ENCODE data around the gene NRAP. TPM values are rescaled to one million over a fixed set of nuclear protein-coding genes. Genes with fewer than 3 reads are reported as not detected.

NRAP gene
- total and polyA plus RNA-seq, 10 of the 15 experiments (the other 5 are each of a cell fraction or from before 2014, with no cell fraction given), result not detected

DNA sequence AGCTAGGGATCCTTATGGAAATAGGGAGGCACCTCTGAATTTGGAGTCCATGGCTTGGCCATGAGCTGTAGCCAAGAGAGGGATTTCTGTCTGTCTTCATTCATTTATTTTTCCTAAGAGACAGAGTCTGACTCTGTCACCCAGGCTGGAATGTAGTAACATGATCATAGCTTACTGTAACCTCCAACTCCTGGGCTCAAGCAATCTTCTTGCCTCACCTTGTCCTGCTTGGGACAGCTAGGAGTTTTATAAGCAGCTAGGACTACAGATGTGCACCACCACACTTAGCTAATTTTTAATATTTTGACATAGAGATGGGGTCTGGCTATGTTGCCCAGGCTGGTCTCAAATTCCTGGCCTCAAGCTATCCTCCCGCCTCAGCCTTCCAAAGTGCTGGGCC, 119.4 kb downstream of the NRAP start:
- FAIRE-seq (no peak), ATAC-seq (no peak)
- 87% methylated on average over 1 of the region's 1 CpG for WGBS (ENCODE audit: insufficient coverage, insufficient replicate concordance, low lambda C conversion rate, missing lambda C conversion rate)

GRCh38 chr10:113543107-113543955, 120.5 kb downstream of the NRAP start:
- 33% methylated on average over 5 of the region's 5 CpGs for WGBS (ENCODE audit: insufficient coverage, insufficient replicate concordance, low lambda C conversion rate, missing lambda C conversion rate)
- Histone ChIP-seq H2AFZ (ENCODE audit: control insufficient read depth, low read depth, low read length) (no peak overlapping the region), H3K9me3 (replicated peaks; ENCODE audit: control insufficient read depth, insufficient read depth, low read length) (no peaks in the 10 kb centered on the region), H3K27me3 (replicated peaks in 1 of 2; ENCODE audit: control insufficient read depth in 2 of 2, insufficient read depth in 2 of 2, low read length in 1 of 2) (no peaks in the 10 kb centered on the region; a peak in 2 of 4 replicates), H3K9ac (ENCODE audit: control insufficient read depth, insufficient read depth, low read length) (no peak overlapping the region), H4K20me1 (ENCODE audit: control insufficient read depth, insufficient read depth) (no peaks in the 10 kb centered on the region), H3K27ac (ENCODE audit: control insufficient read depth, insufficient read depth) (no peak overlapping the region), H3K4me2 (ENCODE audit: control insufficient read depth, insufficient read depth) (no peak overlapping the region), H3K36me3 (ENCODE audit: control insufficient read depth in 2 of 2, insufficient read depth in 2 of 2, low read length in 1 of 2) (no peaks in the 10 kb centered on the region), H3K4me3 (no peak overlapping the region), H3K4me1 (ENCODE audit: control insufficient read depth, insufficient read depth, low read length) (no peaks in the 10 kb centered on the region), H3K79me2 (ENCODE audit: control insufficient read depth, insufficient read depth, low read length) (no peaks in the 10 kb centered on the region)
- in situ Hi-C loops (cut with MboI), result no loop called here
- no peak for TF ChIP-seq ZNF622 (IDR thresholded peaks at IDR 0.05)
- ChIA-PET RAD21 (ENCODE audit: unreplicated experiment) (no interaction called here), POLR2A (no interaction called here), CTCF (interaction anchor here (1.4 kb wide), 1 partner anchor 19 kb away, joined by 6 read pairs; no protein-coding TSS in a partner anchor), SMC1A (ENCODE audit: uncharacterized antibody, unreplicated experiment) (no interaction called here)
- ATAC-seq (no peak), DNase-seq (ENCODE audit: low read depth, low spot score) (no peak), FAIRE-seq (no peak)
- BruUV-seq (replicated peaks), result no TSS peak
- intact Hi-C loops (cut with micrococcal nuclease; ENCODE audit: unreplicated experiment), result no loop called here

More for the DNA sequence above, 119.4 kb downstream of the NRAP start:
- Histone ChIP-seq H3K27ac (ENCODE audit: control insufficient read depth, insufficient read depth) (no peak overlapping the region), H3K4me3 (no peak overlapping the region), H4K20me1 (ENCODE audit: control insufficient read depth, insufficient read depth) (no peaks in the 10 kb centered on the region), H3K79me2 (ENCODE audit: control insufficient read depth, insufficient read depth, low read length) (no peaks in the 10 kb centered on the region), H3K4me1 (ENCODE audit: control insufficient read depth, insufficient read depth, low read length) (no peaks in the 10 kb centered on the region), H2AFZ (ENCODE audit: control insufficient read depth, low read depth, low read length) (no peak overlapping the region), H3K36me3 (ENCODE audit: control insufficient read depth in 2 of 2, insufficient read depth in 2 of 2, low read length in 1 of 2) (no peaks in the 10 kb centered on the region), H3K27me3 (replicated peaks in 1 of 2; ENCODE audit: control insufficient read depth in 2 of 2, insufficient read depth in 2 of 2, low read length in 1 of 2) (no peaks in the 10 kb centered on the region; a peak in 2 of 4 replicates), H3K4me2 (ENCODE audit: control insufficient read depth, insufficient read depth) (no peak overlapping the region), H3K9me3 (replicated peaks; ENCODE audit: control insufficient read depth, insufficient read depth, low read length) (no peaks in the 10 kb centered on the region; the same call in 2 of the 3 replicates), H3K9ac (ENCODE audit: control insufficient read depth, insufficient read depth, low read length) (no peak overlapping the region)
- CTCF ChIA-PET, result interaction anchor here (0.6 to 1.4 kb wide), 2 partner anchors 18 to 19 kb away, joined by 3 to 6 read pairs; no protein-coding TSS in a partner anchor
- SMC1A ChIA-PET (ENCODE audit: uncharacterized antibody, unreplicated experiment), result no interaction called here
- no TSS peak for BruUV-seq (replicated peaks)
- POLR2A ChIA-PET, result interaction anchor here (0.6 kb wide), 1 partner anchor 18 kb away, joined by 3 read pairs; no protein-coding TSS in a partner anchor
- intact Hi-C loops (cut with micrococcal nuclease; ENCODE audit: unreplicated experiment), result no loop called here
- no peak for DNase-seq (ENCODE audit: low read depth, low spot score)
- TF ChIP-seq NR2C1 (IDR thresholded peaks at IDR 0.05), result no peak
- RAD21 ChIA-PET (ENCODE audit: unreplicated experiment), result no interaction called here
- in situ Hi-C loops (cut with MboI), result no loop called here

All from GM12878 (cell line).